GM21723 (cell line): ENCODE measurements around the gene TBCD.
"Not testable (repeated sequence)": the region's sequence is repeated elsewhere in the genome, so short reads cannot be mapped to it uniquely, and the experiment has no call there.

ENCODE experiments used
- ATAC-seq: cut with Tn5 transposase; IDR thresholded peaks from one replicate; pipeline ENCODE4 v1.9.1; 2021; ENCODE audit warnings: mild to moderate bottlenecking, moderate library complexity; ENCODE audit not compliant: unreplicated experiment

The TBCD gene

DNA sequence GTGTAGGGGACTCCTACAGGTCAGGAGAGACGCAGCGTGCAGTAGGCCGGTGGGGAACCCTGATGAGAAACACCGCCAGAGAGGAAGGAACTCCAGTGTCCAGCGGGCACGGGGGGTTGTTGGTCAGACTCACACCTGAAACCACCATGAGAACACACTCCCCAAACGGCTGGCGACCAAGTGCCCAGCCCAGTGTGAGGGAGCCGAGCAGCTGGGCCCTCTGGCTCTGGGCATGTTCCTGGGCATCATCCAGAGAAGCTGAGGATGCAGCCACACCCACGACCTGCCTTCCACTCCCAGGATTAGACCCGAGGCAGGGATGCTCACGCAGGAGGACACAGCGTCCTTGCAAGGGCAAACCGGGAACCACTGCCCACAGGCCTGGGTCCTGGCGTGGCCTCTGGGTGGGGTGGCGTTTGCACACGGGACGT lies 196.2 kb downstream of the TBCD start:
- no peak for ATAC-seq

GRCh38 chr17:82948957-82949356 lies 197.1 kb downstream of the TBCD start:
- ATAC-seq: no peak

GRCh38 chr17:82949361-82949760 lies 197.5 kb downstream of the TBCD start:
- no peak for ATAC-seq

GRCh38 chr17:82949984-82950383 lies 198.1 kb downstream of the TBCD start:
- no peak for ATAC-seq

GRCh38 chr17:82950525-82951102 lies 198.7 kb downstream of the TBCD start:
- ATAC-seq: no peak

GRCh38 chr17:82952019-82952418 lies 200.2 kb downstream of the TBCD start:
- ATAC-seq: no peak

DNA sequence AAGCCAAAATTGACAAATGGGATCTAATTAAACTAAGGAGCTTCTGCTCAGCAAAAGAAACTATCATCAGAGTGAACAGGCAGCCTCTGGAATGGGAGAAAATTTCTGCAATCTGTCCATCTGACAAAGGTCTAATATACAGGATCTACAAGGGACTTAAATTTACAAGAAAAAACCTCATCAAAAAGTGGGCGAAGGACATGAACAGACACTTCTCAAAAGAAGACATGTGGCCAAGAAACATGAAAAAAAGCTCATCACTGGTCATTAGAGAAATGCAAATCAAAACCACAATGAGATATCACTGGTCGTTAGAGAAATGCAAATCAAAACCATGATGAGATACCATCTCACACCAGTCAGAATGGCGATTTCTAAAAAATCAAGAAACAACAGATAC lies 203.2 kb downstream of the TBCD start:
- not testable (repeated sequence) for ATAC-seq

GRCh38 chr17:82955627-82956026 lies 203.8 kb downstream of the TBCD start:
- not testable (repeated sequence) for ATAC-seq

DNA sequence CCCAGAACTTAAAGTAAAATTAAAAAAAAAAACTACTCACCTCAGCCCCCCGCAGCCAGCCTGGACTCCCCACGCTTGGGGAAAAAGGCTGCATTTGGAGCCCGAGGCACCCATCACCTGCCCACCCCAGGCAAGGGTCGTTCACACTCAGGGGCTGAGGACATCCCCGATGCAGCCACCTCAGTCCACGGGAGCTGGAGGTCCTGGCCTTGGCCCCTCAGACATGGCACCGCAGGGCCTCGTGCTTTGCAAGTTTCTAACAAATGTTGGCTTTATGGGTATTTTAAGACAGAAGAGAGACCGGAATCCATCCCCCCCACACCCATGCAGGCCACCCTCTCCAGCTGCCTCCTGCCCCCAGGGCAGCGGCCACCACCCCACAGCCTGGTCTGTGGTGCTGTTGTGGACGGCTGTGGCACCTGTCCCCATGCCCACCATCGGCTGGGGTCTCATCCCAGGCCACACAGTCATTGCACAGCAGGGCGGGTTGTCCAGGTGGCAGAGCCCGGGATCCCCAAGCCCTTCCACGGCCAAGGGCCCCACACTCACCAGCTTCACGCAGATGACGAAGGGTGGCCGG lies 204.4 kb downstream of the TBCD start:
- ATAC-seq: no peak

- ATAC-seq: no peak
Measured at GRCh38 chr17:82956726-82957468, 205.0 kb downstream of the TBCD start.

DNA sequence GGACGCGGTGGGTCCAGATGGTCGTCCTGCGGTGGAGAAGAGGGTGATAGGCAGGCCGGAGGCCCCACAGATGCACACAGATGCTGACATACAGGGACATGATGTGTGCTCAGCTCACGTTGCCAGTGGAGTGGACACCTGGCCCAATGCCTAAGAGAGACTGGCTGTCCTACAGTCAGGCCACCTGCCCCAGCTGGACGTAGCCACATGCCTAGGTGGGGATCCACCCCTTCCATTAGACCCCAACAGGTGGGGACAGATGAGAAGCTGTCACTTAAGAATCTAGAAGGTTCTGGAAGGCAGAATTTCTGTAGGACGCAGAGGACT lies 205.6 kb downstream of the TBCD start:
- no peak for ATAC-seq

- ATAC-seq: no peak
Measured at GRCh38 chr17:82957961-82958561, 206.2 kb downstream of the TBCD start.

- ATAC-seq: no peak
Measured at GRCh38 chr17:82959242-82959930, 207.5 kb downstream of the TBCD start.

GRCh38 chr17:82959990-82960418 lies 208.1 kb downstream of the TBCD start:
- no peak for ATAC-seq

- ATAC-seq: no peak
Measured at GRCh38 chr17:82960419-82961271, 208.8 kb downstream of the TBCD start.

DNA sequence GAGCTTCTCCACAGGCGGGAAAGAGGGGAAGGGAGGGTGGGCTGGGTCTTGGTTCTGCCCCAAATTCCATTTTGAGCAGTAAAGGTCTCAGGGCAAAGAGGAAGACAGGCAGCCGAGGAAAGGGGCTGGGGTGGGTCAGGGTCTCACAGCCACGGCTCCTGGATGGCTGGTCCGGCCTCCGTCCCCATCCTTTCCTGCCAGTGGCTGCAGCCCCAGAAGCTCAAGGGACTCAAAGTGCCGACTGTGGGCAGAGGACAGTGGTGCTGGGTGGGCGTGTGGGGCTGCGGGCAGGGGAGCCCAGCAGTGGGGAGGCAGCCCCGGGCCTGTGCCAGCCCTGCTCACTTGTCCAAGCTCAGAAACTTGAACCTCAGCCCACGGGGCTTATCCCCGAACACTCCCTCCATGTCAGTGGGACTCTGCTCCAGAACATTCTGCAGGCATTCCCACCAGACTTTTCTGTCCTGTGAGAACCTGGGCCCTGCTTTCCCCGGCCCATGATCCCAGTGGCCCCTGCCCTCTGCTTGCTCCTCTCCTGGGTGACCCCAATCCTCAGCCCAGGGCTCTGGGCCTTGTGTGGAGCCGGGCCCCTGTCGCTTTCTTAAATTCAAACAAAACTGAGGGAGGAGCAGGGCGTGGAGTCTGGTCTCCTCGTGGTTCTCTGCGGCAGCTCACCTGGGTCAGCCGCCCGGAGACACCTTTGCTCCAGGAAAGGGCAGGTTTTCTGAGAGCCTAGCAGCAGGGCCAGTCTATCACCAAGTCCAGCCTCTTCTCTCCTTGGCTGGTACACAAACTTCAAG lies 209.7 kb downstream of the TBCD start:
- ATAC-seq: no peak

DNA sequence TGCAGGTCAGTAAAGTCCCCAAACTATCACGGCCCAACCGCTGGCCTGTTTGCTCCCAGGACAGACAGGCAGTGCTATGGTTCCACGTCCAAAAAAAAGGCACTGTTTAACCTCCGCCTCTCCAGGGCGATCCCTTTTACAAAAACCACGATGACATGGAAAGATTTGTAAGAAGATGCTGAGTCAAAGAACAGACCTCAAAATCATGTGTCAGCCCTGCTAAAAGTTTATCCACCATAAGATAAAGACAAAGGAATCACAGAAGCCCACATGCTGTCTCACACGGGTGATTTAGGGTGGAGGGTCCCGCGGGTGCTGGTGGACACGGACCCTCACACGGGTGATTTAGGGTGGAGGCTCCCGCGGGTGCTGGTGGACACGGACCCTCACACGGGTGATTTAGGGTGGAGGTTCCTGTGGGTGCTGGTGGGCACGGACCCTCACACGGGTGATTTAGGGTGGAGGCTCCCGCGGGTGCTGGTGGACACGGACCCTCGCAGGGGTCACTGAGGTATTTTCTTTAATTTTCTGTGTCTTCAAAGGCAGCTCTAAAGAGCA lies 210.4 kb downstream of the TBCD start:
- no peak for ATAC-seq

GRCh38 chr17:82963104-82963950 lies 211.5 kb downstream of the TBCD start:
- no peak for ATAC-seq
